GM18526 (cell line): ENCODE data around the gene RNF208.

Source experiments
- POLR2A ChIP-seq: IDR thresholded peaks from 3 replicates; pipeline ENCODE4 v1.6.1; 2011; ENCODE audit not compliant: insufficient read length; ENCODE audit errors: extremely low read depth

RNF208 gene

GRCh38 chr9:137187386-137187785 is 34.7 kb downstream of the RNF208 start:
- no peak for TF ChIP-seq POLR2A

DNA sequence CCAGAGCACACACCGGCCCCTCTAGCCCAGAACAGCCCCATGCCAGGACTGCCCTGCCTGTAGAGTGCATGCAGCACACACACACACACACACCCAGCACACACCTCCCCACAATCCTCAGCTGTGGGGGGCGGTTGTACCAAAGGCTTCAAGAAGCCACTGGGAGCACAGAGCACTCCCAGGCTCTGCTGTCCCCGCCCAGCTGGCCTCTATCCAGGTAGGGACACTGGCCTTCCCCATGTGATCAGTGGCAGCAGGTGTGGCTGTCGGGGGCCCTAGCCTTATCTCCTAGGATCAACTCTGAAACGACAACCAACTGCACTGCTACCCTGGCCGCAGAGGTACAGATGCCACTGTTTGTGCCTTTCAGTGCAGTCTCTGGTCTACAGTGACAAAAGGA is 35.7 kb downstream of the RNF208 start:
- TF ChIP-seq POLR2A: no peak

GRCh38 chr9:137185921-137186320 is 36.1 kb downstream of the RNF208 start:
- TF ChIP-seq POLR2A: no peak

DNA sequence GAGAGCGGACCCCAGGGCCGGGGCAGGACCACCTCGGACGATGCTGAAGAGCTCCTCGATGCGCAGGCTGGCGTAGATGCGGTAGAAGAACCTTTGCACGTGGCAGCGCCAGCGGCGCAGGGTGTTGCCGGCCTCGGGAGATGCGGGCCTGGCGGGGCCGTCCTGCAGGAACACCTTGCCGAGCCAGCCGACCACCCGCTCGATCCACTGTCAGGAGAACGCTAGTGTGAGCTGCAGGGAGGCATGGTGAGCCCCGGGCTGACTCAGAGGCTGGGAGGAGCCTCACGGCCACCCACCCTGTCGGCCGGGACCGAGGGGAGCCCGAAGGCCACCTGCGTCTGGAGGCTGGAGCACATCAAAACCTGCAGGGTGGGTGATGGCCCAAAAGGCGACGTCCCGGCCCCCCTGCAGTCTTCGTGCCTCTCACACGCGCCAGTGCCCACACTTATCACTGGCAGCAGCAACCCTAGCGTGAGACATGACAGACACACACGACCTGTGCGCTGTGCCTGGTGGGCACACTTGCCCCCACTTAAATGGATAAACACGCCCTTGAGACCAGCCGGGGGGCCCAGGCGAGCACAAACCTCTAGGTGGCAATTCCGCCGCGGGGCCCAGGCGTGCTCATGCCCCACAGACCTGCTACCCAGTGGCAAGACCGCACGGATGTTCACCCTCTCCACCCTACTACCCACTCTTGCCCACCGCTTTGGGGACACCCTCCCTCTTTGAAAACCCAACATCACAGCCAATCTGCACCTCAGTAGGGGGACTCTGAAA is 37.0 kb downstream of the RNF208 start:
- TF ChIP-seq POLR2A: no peak

GRCh38 chr9:137183980-137184595 is 38.0 kb downstream of the RNF208 start:
- no peak for TF ChIP-seq POLR2A

- TF ChIP-seq POLR2A: no peak
Measured at GRCh38 chr9:137182836-137183235, 39.2 kb downstream of the RNF208 start.

DNA sequence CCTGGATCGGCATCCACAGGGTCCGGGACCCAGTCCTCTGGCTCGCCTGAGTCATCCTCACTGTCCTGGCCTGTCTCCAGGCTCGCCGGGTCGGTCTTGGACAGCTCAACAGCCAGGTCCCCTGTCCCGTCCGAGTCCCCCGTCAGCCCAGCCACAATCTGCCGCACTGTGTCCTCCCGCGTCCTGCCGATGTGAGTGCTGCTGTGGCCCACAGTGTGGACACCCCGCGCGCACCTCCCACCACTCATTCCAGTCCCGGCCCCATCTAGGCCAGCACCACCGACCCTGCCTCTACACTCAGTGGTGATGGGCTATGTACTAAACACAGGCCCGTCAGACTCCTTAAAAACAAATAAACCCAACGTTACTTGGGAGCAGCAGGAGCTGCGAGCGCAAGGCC is 40.4 kb downstream of the RNF208 start:
- no peak for TF ChIP-seq POLR2A

DNA sequence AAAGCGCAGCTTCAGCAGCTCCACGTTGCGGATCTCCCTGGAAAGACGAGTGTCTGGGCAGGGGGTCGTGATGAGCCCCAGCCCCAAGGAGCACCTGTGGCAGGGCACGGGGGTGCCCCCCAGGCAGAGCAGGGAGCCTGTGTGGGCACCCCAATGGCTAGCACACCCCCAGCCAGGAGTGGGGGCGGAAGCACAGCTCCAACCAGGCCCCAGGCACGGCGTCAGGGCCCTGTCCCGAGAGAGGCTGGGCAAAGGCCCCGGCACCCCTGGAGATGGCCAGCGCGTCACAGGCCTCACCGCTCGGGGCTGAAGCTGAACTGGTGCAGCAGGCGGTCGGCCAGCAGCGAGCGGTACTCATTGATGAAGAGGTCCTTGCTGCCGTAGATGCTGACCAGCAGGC is 41.5 kb downstream of the RNF208 start:
- no peak for TF ChIP-seq POLR2A

DNA sequence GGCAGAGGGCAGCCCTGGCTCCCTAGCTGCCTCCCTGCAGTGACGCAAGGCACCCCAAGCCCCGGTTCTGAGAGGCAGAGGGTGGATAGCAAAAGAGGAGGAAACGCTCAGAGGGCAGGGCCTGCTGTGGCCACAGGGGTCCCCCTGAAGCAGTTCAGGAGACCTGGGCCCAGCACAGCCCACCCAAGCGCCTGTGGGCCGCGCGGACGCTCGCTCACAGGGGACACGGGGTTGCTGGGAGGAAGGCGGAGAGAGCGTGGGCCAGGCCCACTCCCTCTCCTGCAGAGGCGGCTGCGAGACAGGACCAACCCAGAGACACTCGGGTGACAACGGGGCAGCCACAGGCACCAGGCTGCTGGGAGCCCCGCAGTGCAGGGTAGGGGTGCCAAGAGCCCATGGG is 42.3 kb downstream of the RNF208 start:
- TF ChIP-seq POLR2A: no peak

DNA sequence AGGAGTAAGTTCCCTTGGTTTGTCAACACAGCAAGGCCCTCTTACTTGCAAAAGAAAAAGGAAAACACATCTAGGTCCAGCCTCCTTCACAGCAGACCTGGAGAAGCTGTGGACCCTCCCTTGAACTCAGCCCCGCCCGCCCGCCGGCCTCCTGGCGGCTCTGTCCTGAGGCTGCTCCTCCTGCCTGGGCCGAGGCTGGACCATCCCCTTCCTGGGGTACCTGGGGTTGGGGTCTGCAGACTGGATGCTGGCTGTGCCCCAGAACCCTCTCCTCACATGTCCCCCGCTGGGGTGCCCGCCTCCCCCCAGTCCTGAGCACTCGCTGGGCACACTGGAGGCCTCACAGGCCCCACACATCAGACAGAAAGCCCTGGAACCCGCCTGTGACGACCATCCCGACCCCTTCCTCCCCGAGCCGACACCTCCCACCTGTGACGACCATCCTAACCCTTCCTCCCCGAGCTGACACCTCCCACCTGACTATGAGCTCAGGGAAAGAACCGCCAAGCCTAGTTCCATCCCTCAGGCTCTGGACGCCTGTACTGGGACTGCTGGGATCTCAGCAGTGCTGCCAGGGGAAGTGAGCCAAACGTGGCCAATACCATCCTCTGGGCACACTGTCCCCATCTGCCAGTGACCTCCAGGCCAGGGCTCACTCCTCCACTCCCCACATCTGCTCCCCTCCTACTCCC is 43.0 kb downstream of the RNF208 start:
- TF ChIP-seq POLR2A: no peak

DNA sequence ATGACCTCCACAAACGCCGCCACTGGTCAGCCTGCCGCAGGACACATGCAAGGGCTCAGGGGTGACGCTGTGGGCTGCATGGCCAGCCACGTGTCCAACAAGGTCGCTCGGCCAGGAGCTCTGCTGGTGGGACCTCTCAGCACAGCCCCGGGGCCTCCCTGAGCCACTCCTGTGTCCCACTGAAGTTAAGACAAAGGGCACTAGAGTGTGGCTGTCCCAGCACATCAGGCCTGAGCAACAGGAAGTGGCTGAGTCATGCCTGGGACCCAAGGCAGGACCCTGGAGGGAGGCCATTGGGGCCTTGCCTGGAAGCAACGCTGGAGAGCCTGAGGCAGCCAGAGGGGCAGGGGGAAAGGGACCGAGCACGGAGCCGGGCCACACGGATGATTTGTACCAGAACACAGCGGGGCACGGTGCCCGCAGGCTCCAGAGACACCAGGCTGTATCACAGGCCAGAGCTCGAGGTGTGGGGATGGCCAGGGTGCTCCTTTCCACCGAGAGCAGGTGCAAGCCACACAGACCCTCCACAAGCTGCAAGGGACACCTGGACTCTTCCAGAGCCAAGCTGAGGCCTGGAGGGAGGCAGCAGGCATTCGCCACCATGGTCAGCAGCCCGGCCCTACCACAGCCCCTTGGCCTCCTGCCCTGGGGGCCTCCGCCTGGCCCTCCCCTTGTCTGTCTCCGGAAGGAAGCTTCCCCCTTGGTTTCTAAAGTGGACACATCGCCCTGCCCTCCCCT is 43.7 kb downstream of the RNF208 start:
- TF ChIP-seq POLR2A: no peak

DNA sequence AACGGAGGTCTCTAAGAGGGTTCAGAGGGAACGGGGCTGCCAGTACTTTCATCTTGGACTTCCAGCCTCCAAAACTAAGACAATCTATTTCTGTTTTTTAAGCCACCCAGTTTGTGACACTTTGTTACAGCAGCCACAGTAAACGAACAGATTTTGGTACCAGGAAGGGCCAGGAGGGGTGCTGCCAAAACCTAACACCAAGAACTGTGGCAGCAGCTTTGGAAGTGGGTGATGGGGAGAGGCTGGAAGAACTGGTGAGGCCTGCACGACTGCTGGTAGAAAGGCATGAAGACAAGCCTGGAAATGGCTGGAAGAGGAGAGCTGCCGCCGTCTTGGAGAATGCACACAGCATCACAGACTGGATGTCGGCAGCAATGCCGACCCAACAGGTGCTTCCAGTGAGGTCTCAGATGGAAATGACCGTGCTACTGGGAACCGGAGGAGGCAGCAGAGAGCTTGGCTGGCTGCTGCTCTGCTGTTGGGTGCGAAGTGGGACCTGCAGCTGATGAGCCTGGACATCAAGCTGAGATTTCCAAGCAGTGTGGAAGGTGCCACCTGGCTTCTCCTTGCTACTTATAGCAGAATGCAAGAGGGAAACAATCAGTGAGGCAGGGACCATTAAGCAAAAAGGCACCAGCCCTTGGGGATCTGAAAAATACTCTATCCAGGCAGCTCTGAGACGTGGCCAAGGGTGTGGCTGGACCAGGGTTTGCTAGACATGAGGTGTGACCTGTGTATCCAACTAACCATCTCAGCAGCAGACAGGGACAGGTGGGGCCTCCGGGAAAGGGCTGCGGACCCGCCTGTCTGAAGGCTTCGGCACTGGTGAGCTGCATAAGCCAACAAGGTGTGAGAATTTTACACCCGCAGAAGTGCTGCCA is 45.5 kb downstream of the RNF208 start:
- no peak for TF ChIP-seq POLR2A

- no peak for TF ChIP-seq POLR2A
Measured at GRCh38 chr9:137175345-137175961, 46.6 kb downstream of the RNF208 start.

DNA sequence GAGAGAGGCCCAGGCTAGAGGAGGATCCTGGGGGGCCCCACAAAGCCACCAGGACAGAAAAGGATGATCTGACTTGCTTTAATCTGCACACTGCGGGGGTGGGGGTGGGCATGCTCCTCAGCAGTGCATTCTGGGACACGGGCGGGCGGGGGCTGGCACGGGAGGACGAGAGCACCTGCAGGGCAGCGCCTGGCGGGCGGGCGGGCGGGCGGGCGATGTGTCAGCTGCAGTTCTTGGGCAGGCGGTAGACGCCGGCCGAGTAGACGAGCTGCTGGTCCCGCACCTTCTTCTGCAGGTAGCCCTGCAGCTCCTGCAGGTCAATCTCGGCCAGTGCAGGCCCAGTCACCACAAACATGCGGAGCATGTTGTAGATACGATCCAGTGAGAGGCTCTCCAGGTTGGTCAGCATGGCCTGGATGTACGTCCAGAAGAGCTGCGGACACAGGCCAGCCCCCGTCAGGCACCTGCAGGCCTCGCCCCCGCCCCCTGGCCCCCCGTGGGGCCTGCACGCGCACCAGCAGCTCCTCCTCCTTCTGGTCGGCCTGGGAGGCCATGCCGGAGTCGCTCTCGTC is 47.2 kb downstream of the RNF208 start:
- TF ChIP-seq POLR2A: no peak
